GM13977 (cell line): Measurements from ENCODE around the gene TRMT6.

ENCODE experiments used
- DNase-seq: peaks from one replicate; pipeline ENCODE4 v3.0.0; 2012; ENCODE audit warnings: low spot score
- CTCF ChIP-seq: IDR thresholded peaks from 2 replicates; pipeline ENCODE4 v1.5.1; 2012; ENCODE audit warnings: mild to moderate bottlenecking, control low read depth; ENCODE audit not compliant: insufficient read depth; ENCODE audit errors: extremely low read depth, missing control alignments
- in situ Hi-C: fragments of 300-500 bp; cut with MboI; formaldehyde crosslinking; loops from one replicate; pipeline ENCODE4 v1.12.0; 2022; ENCODE audit warnings: low sequenced_read_pairs, low pct_unique_long_range_greater_than_20kb, mixed read lengths, inconsistent platforms; ENCODE audit not compliant: unreplicated experiment

TRMT6 gene

GRCh38 chr20:5974531-5974930 lies 24.2 kb upstream of the TRMT6 start:
- no peak for TF ChIP-seq CTCF
- in situ Hi-C loops = no loop called here

GRCh38 chr20:5973971-5974370 lies 23.6 kb upstream of the TRMT6 start:
- DNase-seq = no peak
- no peak for TF ChIP-seq CTCF
- in situ Hi-C loops = no loop called here

More at GRCh38 chr20:5974531-5974930, 24.2 kb upstream of the TRMT6 start:
- DNase-seq = no peak

GRCh38 chr20:5973172-5973571 lies 22.8 kb upstream of the TRMT6 start:
- no peak for DNase-seq
- no peak for TF ChIP-seq CTCF
- in situ Hi-C loops = no loop called here

GRCh38 chr20:5971203-5971602 lies 20.9 kb upstream of the TRMT6 start:
- in situ Hi-C loops = no loop called here
- no peak for TF ChIP-seq CTCF

GRCh38 chr20:5970381-5970780 lies 20.0 kb upstream of the TRMT6 start:
- TF ChIP-seq CTCF = no peak
- no peak for DNase-seq
- in situ Hi-C loops = no loop called here

More at GRCh38 chr20:5971203-5971602, 20.9 kb upstream of the TRMT6 start:
- no peak for DNase-seq

- no peak for TF ChIP-seq CTCF
- DNase-seq = no peak
- in situ Hi-C loops = no loop called here
These were observed 19.6 kb upstream of the TRMT6 start for GRCh38 chr20:5969940-5970339.
